ENCODE data around the gene CNGB1.
A peak's percentile ranks its signal among the peaks of the same experiment; 100 is the strongest.
"Not testable (repeated sequence)": the region's sequence is repeated elsewhere in the genome, so short reads cannot be mapped to it uniquely, and the experiment has no call there.

Gene CNGB1

GRCh38 chr16:57858635-57859034 is 112.3 kb downstream of the CNGB1 start:
- no peak for FAIRE-seq
- DNase-seq (ENCODE audit: insufficient read length, low spot score): no peak
- TF ChIP-seq, protein P1, sequence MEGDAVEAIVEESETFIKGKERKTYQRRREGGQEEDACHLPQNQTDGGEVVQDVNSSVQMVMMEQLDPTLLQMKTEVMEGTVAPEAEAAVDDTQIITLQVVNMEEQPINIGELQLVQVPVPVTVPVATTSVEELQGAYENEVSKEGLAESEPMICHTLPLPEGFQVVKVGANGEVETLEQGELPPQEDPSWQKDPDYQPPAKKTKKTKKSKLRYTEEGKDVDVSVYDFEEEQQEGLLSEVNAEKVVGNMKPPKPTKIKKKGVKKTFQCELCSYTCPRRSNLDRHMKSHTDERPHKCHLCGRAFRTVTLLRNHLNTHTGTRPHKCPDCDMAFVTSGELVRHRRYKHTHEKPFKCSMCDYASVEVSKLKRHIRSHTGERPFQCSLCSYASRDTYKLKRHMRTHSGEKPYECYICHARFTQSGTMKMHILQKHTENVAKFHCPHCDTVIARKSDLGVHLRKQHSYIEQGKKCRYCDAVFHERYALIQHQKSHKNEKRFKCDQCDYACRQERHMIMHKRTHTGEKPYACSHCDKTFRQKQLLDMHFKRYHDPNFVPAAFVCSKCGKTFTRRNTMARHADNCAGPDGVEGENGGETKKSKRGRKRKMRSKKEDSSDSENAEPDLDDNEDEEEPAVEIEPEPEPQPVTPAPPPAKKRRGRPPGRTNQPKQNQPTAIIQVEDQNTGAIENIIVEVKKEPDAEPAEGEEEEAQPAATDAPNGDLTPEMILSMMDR (IDR thresholded peaks at IDR 0.05; ENCODE audit: insufficient read depth, missing control alignments): no peak

DNA sequence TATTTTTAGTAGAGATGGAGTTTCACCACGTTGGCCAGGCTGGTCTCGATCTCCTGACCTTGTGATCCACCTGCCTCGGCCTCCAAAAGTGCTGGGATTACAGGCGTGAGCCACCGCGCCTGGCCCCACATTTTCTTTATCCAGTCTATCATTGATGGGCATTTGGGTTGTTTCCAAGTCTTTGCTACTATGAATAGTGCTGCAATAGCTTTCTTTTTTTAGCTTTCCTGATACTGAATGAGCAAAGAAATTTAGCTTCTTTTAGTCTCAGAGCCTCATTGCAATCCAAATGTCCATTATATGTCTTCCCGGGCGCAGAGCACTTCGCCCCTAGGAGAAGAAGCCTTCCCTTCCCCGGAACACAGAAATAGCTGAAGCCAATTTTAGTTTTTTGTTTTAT is 112.9 kb downstream of the CNGB1 start:
- not testable (repeated sequence) for FAIRE-seq; DNase-seq (ENCODE audit: insufficient read length, low spot score)

DNA sequence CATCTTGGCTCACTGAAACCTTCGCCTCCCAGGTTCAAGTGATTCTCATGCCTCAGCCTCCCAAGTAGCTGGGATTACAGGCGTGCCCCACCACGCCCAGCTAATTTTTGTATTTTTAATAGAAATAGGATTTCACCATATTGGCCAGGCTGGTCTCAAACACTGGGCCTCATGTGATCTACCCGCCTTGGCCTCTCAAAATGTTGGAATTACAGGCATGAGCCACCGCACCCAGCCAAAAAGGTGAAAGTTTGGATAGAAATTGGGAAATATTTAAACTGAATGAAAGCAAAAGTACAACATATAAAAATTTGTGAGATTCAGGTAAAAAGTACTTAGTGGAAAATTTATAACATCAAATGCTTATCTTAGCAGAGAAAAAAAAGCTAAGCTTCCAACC is 115.7 kb downstream of the CNGB1 start:
- no peak for DNase-seq (ENCODE audit: insufficient read length, low spot score)
- no peak for FAIRE-seq
- TF ChIP-seq, protein P1 (IDR thresholded peaks at IDR 0.05; ENCODE audit: insufficient read depth, missing control alignments): no peak

- DNase-seq (ENCODE audit: insufficient read length, low spot score) (no peak), FAIRE-seq (no peak)
- TF ChIP-seq, protein P1 (IDR thresholded peaks at IDR 0.05; ENCODE audit: insufficient read depth, missing control alignments): no peak
These were observed 118.7 kb downstream of the CNGB1 start for GRCh38 chr16:57852189-57852588.

DNA sequence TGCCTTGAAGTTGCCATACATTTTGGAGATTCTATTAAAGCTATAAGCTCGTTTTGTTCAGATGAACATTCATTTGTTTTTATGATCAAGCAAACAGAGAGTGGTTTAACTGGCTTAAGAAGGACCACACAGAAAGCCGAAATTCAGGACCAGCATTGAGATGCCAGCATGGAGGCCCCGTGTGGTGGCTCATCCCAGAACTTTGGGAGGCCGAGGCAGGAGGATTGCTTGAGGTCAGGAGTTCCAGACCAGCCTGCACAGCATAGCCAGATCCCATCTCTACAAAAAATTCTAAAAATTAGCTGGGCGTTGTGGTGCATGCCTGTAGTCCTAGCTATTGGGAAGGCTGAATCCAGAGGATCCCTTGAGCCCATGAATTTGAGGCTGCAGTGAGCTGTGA is 122.7 kb downstream of the CNGB1 start:
- FAIRE-seq: no peak

GRCh38 chr16:57846931-57847330 is 124.0 kb downstream of the CNGB1 start:
- not testable (repeated sequence) for FAIRE-seq; DNase-seq (ENCODE audit: insufficient read length, low spot score)

More for the DNA sequence above, 122.7 kb downstream of the CNGB1 start:
- TF ChIP-seq, protein P1 (IDR thresholded peaks at IDR 0.05; ENCODE audit: insufficient read depth, missing control alignments): no peak
- DNase-seq (ENCODE audit: insufficient read length, low spot score): no peak

DNA sequence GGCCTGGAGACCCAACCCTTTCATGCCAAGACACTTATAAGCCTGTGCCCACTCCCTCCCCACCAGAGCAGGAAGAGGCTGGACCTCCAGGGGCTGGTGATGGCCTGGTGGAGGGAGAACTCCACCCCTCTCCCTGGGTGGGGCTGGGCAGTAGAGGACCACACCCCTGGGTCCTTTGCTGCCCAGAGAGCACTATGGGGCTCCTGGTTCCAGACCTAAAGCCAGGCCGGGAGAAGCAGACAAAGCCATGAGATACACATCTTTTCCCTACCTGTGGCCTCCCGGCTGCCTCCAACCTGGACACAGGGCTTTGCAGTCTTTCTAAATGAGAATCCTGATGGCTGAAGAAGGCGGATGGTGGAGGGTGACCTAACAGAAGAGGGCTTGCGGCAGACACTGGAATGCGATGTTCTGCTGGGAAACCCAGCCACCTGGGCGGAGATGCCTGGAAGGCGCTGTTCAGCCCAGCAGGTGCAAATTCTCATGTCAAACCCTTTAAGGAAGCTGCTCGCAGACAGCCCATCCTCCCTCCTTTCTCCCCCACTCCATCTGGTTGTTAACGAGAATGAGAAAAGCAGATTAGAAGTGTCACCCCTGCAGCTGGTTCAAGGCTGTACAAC is 124.7 kb downstream of the CNGB1 start:
- DNase-seq (ENCODE audit: insufficient read length, low spot score): peak; percentile 31
- FAIRE-seq: no peak
- TF ChIP-seq, protein P1 (IDR thresholded peaks at IDR 0.05; ENCODE audit: insufficient read depth, missing control alignments): no peak

- FAIRE-seq (no peak), DNase-seq (ENCODE audit: insufficient read length, low spot score) (no peak)
- TF ChIP-seq, protein P1 (IDR thresholded peaks at IDR 0.05; ENCODE audit: insufficient read depth, missing control alignments): no peak
These were observed 125.8 kb downstream of the CNGB1 start for GRCh38 chr16:57845115-57845514.

Data from D721Med (cell line).